Mammary epithelial cell (primary cell): Measurements from ENCODE around the gene LIN7B.

Experiments used
- EZH2 ChIP-seq: IDR thresholded peaks from 2 replicates; pipeline ENCODE4 v1.6.1; 2012; ENCODE audit warnings: low read length, inconsistent platforms, borderline replicate concordance
- TF ChIP-seq, protein P1 (sequence below), 2 donors: IDR thresholded peaks in 1 of 2; conservative IDR thresholded peaks in 1 of 2; 2 replicates each; pipeline ENCODE4 v1.5.1; 2011 to 2012; ENCODE audit warnings: inconsistent platforms in 2 of 2, low read length in 2 of 2, mild to moderate bottlenecking in 2 of 2, control low read depth in 1 of 2, low read depth in 1 of 2; ENCODE audit not compliant: insufficient read depth in 1 of 2; ENCODE audit errors: extremely low read depth in 1 of 2

DNA sequence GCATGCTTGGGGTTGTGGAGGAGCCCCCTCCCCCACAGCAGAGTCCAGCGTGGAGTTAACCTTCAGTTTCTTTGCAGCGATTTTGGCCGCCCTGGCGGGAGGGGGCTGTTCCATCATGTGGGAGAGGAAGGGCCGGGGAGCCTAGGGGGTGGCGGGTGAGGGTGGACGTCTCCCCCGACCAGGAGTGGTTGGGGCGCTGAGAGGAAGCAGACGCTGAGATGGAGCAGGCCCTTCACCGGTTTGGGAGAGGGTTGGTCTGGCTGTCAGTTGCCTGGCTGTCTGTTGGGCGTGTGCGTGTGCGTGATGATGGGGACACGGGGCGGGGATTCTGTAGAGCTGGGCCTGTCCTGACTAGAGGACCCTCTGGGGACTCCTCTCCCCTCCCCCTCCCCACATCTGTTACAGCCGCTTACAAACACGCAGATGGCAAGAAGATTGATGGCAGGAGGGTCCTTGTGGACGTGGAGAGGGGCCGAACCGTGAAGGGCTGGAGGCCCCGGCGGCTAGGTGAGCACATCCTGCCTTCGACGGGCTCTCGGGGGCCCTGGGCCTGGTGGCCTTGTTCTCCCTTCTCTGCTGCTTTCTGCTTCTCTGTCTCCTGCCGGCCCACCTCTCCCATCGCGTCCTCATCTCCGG, 9.8 kb upstream of the LIN7B start:
- TF ChIP-seq, protein P1, sequence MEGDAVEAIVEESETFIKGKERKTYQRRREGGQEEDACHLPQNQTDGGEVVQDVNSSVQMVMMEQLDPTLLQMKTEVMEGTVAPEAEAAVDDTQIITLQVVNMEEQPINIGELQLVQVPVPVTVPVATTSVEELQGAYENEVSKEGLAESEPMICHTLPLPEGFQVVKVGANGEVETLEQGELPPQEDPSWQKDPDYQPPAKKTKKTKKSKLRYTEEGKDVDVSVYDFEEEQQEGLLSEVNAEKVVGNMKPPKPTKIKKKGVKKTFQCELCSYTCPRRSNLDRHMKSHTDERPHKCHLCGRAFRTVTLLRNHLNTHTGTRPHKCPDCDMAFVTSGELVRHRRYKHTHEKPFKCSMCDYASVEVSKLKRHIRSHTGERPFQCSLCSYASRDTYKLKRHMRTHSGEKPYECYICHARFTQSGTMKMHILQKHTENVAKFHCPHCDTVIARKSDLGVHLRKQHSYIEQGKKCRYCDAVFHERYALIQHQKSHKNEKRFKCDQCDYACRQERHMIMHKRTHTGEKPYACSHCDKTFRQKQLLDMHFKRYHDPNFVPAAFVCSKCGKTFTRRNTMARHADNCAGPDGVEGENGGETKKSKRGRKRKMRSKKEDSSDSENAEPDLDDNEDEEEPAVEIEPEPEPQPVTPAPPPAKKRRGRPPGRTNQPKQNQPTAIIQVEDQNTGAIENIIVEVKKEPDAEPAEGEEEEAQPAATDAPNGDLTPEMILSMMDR (conservative IDR thresholded peaks at IDR 0.05 in 1 of 2, IDR thresholded peaks at IDR 0.05 in 1 of 2; ENCODE audit: extremely low read depth in 1 of 2, insufficient read depth in 1 of 2, low read depth in 1 of 2, low read length in 2 of 2): no peak
- TF ChIP-seq EZH2: no peak
